Keratinocyte (primary cell): ENCODE data around the gene NLRP6.
"Not testable (repeated sequence)": the region's sequence is repeated elsewhere in the genome, so short reads cannot be mapped to it uniquely, and the experiment has no call there.

Experiments used
- EZH2 ChIP-seq: IDR thresholded peaks from one replicate; pipeline ENCODE4 v1.6.1; 2012; ENCODE audit warnings: inconsistent platforms, mild to moderate bottlenecking, low read length, moderate library complexity
- TF ChIP-seq, protein P1 (sequence below), 3 experiments: IDR thresholded peaks in 1 of 3; conservative IDR thresholded peaks in 1 of 3; optimal IDR thresholded peaks in 1 of 3; 2 replicates in 2 of 3; 3 replicates in 1 of 3; pipeline versions ENCODE3 to v1.5.1; 2011; ENCODE audit warnings: low read length in 3 of 3, mild to moderate bottlenecking in 3 of 3, moderate library complexity in 2 of 3, control low read depth in 1 of 3, inconsistent platforms in 1 of 3; ENCODE audit not compliant: insufficient read depth in 2 of 3; ENCODE audit errors: extremely low read depth in 1 of 3

DNA sequence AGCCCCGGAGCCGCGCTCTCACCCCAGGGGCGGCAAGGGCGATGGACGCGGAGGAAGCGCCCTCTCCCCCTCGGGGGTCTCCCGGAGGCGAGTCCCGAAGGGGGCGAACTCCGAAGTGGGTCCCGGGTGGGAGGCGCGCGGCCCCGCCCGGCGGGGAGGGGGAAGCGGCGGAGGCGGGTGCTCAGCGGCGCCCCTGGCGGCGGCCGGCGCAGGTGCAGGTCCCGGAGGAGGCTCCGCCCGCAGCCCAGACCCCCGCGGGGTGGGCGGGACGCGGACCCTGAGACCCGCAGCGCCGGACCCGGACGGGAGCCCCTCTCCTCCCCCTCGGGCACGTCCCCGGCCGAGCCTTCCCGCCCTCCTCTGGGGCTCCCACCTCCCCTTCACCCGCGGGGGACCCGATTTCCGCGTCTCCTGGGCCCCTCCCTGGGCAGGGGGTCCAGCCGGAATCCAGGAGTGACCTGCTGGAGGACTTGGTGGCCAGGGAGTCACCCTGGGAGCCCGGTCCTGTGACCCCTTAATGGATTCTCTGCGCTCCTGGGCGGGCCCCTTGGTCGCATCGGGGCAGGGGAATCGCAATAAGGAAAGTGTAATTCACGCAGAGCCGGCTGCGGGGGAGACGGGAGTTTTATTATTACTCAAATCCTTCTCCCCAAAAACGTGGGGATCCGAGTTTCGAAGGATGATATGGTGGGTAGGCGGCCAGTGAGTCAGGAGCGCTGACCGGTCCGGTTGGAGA is 33.0 kb downstream of the NLRP6 start:
- TF ChIP-seq, protein P1, sequence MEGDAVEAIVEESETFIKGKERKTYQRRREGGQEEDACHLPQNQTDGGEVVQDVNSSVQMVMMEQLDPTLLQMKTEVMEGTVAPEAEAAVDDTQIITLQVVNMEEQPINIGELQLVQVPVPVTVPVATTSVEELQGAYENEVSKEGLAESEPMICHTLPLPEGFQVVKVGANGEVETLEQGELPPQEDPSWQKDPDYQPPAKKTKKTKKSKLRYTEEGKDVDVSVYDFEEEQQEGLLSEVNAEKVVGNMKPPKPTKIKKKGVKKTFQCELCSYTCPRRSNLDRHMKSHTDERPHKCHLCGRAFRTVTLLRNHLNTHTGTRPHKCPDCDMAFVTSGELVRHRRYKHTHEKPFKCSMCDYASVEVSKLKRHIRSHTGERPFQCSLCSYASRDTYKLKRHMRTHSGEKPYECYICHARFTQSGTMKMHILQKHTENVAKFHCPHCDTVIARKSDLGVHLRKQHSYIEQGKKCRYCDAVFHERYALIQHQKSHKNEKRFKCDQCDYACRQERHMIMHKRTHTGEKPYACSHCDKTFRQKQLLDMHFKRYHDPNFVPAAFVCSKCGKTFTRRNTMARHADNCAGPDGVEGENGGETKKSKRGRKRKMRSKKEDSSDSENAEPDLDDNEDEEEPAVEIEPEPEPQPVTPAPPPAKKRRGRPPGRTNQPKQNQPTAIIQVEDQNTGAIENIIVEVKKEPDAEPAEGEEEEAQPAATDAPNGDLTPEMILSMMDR (optimal IDR thresholded peaks at IDR 0.05 in 1 of 3, IDR thresholded peaks at IDR 0.05 in 1 of 3, conservative IDR thresholded peaks at IDR 0.05 in 1 of 3; ENCODE audit: extremely low read depth in 1 of 3, insufficient read depth in 2 of 3, low read length in 3 of 3), result not testable (repeated sequence)
- TF ChIP-seq EZH2, result not testable (repeated sequence)
